Amniotic epithelial cell (primary cell): ENCODE results near the gene FAM241B.

ENCODE experiments used
- DNase-seq: peaks from one replicate; pipeline ENCODE4 v3.0.0-alpha.2; 2010; ENCODE audit warnings: low read depth

Gene FAM241B, protein sequence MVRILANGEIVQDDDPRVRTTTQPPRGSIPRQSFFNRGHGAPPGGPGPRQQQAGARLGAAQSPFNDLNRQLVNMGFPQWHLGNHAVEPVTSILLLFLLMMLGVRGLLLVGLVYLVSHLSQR

DNA sequence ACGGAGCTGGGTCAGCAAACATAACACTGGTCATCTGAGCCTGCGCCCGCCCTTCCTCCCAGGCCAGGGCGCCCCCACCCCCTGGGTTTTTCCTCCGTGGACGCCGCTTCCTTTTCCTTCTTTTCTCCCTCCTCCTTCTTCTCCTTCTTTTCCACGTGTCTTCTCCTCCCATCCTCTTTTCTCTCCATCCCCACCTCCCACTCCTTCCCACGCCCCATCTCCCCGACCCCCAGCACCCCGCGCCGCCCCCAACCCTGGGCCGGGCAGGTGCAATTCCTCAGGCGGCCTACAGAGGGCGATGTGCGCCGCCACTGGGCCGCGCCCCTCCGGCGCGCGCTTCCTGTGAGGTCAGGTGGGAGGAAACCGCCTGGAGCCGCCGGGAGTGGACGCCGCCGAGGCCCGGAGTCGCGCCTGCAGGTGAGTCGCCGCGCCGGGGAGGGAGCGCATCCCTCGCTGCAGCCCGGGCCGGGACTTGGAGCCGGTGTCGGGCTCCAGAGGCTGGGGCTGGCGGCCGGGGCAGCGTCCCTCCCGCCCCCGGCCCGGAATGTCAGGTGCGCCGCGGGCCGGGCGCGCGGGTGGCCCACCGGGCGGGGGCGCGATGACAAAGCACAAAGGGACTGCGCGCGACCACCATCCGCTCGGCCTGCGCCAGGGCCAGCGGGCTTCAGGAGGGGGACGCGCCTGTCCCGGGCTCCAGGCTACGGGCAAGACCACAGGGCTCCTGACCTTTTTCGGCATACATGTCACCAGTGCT is at the start of gene FAM241B:
TSS of gene FAM241B (plus strand) at position 351 of the 754 bp plus-strand sequence. CDS start 1,497 bp downstream, outside the sequence.
- peak; percentile 21 for DNase-seq

DNA sequence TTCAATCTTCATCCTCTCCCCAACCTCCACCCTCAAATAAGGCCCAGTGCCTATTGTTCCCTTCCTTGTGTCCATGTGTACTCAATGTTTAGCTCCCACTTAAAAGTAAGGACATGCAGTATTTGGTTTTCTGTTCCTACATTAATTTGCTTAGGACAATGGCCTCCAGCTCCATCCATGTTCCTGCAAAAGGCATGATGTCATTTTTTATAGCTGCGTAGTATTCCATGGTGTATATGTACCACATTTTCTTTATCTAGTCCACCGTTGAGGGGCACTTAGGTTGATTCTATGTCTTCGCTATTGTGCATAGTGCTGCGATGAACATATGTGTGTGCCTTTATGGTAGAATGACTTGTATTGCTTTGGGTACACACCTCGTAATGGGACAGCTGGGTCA is 49.6 kb upstream of the FAM241B start:
- DNase-seq = no peak

DNA sequence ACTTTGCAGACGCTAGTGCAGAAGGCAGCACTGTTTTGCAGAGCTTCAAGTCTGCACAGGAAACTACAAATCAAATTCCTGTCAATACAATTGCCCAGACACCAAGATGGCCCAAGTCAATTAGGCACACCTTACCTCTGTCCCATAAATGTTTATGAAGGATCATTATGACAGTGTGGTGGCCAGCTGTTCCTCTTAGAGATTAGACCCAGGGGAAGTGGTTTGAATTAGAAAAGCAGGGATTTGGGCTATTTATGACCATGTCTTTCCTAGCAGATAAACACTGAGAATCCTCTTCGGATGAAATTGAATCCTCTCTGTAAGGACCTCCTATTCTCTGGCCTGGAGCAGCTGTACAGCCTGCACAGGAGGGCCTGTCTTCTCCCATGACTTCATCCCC is 46.9 kb upstream of the FAM241B start:
- DNase-seq = no peak

DNA sequence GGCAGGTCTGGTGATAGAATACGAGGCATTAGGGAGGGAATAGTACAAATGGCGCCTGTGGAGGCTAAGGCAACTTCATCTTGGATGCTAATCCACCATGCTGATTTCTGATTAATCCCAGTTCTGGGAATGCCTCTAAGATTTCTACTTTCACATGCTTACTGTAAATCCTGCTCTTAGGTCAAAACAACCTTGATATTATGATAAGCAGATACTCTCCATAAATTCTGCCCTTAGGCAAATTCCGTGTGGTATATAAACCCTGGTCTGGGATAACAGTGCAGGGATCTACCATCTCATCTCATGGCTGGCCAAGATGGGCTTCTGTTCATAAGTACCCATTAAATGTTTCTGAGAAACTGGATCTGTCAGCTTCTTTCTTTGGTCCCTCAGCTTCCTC is 45.4 kb upstream of the FAM241B start:
- no peak for DNase-seq

DNA sequence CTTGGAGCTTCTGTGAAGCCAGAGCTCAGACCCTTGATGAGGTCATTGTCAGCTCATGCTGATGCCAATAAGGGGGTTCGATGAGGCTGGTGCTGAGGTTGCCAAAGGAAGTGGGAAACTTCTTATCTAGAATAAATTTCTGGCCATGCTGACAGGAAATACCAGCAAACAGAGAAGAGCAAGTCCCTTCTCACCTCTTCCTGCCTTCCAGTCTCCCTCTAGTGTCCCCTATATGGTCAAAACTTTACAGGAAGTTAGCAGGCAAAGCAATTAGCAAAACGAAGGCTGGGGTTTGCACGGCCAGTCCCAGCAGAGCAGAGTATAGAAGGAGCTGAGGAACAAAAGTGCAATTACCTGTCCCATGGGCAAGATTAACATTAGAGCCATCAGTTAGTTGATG is 41.7 kb upstream of the FAM241B start:
- no peak for DNase-seq

DNA sequence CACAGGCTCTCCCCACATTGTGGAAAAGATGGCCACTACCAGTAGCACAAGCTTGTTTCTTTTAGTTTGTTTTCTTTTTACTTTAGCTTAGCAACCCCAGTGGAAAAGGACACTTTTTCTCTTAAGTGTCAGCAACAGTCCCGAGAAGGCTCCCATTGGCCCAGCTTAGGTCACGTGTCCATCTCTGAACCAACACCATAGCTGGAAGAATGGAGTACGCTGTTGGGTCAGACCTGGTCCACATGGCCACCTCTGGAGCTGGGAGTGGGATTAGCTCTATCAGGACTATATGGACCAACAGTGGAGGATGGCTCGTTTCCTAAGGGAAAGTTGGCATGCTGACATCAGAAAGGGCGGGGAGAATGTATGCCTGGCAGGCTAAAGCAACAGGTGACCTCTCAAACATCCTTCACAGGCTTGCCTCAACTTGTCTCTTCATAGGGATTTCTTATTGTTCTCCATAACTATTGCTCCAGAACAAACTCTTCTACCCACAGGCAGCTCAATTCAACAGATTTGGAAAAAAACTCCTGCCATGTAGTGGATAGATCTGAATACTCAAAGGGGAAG is 29.2 kb upstream of the FAM241B start:
- DNase-seq = no peak

DNA sequence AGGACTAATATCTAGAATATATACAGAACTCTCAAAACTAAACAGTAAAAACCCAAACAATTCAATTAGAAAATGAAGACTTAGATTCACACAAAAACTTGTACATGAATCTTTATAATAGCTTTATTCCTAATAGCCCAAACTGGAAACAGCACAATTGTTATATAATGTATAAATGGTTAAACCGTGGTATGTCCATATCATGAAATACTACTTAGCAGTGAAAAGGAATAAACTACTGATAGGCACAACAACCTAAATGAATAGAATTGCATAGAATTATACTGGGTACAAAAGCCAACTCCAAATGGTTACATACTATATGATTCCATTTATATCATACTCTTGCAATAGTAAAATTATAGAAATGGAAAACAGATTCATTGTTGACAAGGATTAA is 21.0 kb upstream of the FAM241B start:
- no peak for DNase-seq

DNA sequence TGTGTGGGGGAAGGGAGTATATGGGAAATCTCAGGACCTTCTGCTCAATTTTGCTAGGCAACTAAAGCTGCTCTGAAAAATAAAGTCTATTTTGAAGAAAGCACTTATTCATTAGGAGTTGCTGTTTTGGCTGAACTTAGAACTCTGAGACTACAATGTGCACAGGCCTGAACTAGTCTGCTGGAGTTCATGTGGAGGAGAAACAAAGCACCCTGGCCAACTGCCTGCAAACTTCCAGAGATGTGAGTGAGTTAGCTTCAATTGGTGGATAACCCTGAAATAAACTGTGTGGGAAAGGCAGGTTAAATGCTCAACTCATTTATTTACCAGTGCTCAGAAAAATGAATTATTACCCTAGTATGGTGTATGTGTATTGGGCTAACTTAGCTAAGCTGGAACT is 17.3 kb upstream of the FAM241B start:
- no peak for DNase-seq

DNA sequence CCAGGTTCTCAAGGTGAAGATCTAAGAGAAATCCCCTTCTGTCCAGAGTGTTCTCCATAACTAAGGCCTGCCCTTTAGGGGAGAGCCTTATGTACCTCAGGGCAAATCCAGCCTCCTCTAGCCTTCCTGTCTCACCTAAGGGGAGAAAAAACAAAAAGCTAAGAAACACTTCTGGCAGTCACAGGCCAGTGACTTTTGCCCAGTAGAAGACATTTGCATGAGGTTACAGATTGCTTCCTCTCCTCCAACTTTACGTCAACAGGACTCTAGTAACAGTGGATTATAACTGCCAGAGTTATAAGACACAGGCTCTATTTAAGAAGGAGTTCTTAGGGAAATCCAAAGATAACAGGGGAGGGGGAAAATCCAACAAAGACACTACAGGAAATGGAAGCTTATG is 15.9 kb upstream of the FAM241B start:
- DNase-seq = no peak

DNA sequence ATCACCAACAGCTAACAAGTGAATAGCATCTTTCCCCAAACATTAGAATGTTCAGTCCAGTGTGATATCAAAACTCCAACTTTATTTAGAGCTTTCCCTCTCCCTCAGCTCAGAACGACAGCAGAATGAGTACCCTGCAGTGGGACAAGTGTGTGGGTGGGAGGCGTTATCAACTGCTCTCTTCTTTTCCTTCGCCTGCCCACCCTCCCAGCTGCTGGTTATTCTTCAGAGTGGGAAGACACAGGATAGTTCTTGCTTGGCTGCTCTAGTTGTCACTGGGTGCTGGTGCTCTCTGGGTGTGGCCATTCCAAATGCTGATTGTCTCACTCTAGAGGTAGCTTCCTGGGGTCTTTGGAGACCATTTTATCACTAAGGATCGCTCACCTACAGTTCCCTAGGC is 13.7 kb upstream of the FAM241B start:
- DNase-seq = no peak

DNA sequence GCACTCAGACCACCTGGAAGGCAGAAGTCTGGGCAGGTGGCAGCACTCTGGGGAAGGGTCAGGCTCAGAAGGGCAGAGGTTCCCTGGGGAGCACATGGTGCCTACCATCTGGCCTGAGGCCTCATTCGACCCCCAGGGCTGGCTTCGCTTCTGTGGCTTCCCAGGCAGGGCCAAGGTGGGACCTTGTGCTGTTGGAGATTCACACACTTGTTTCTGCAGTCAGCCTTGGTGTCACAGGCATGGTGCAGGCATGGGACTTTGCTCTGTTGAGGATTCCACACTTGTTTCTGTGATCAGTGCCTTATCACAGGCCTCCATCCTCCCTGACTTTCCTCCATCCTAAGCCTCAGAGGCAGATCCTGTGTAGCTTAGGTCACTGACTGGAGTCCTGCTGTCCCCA is 11.3 kb upstream of the FAM241B start:
- no peak for DNase-seq

DNA sequence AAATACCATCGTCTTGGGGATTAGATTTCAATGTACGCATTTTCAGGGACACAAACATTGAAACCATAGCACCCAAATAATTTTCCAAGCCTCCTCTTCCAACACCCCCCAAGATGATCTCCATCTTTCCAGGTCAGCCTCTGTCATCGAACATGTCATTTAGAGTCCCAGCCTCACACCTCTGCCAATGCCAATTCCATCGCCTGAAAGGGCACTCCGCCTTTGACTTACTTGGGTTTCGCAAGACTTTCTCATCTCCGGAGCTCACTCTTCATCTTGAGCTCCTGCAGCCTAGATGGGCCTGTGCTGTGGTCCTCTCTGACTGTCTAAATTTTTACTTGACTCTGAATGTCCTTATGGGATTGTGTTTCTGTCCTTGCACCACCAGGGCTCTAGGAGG is 10.4 kb upstream of the FAM241B start:
- no peak for DNase-seq

DNA sequence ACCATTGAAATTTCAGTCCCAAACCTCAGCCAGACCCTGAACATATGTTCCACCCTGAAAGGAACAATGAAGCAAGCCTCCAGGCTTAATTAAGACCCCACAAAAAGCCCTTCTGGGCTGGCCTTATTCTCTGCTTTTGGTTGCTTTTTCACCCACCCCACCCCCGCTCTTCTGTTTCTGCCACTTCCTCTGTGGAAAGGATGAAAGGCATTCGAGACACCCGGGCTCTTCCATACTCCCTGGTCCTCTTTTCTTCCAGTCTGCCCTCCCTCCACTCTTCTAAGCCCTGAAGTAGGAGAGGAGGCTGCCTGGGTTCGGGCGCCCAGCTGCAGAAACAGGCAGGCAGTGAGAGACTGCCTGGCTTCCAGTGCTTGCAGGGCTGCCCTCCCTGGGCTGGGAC is 9.4 kb upstream of the FAM241B start:
- no peak for DNase-seq

DNA sequence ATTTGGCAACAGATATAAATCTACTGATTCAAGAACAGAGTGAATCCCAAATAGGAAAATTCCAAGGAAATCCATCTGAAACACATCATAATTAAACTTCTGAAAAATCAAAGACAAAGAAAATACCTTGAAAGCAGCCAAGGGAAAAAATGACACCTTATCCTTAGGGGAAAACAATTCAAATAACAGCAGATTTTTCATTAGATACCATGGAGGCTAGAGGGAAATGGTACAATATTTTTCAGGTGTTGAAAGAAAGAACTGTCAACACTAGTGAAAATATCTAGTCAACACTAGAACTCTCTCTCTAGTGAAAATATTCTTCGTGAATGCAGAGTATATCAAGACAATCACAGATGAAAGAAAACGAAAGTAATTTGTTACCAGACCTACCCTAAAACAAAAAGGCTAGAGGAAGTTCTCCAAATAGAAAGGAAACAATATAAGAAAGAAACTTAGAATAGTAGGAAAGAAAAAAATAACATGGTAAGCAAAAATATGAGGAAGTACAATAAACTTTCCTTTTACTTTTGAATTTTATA is 5.7 kb upstream of the FAM241B start:
- no peak for DNase-seq

DNA sequence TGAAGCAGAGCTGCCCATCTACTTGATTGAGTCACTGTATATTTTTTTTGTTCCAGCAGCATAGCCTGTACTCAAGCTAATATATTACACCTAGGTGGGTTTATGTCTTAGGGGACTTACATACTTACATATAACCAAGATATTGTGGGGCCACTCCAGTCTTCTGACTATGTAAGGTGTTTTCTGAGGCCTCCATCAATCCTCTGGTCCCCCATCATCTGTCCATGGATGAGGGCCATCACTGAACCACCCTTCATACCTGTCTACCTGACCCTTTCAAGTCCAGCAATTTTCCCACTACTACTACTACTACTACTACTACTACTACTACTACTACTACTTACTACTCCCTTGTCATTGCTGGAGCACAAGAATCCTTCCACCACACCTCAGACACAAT is 3.2 kb upstream of the FAM241B start:
- no peak for DNase-seq

DNA sequence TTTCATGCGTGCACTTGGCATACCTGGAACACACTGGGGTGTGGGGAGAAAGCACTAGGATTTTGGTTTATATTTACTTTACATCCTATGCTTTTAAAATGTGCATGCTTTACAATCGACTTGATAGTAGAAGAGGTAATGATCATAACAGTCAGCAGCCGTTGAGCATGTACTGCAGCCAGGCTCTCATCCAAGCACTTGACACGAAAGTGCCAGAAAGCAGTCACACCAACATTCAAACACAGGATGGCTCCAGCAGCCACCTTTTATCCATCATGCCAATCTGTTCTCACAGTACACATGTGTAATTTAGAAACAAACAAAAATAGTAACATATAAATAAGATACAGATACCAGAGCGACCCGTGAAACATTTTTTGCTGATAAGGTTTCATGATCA is 1.2 kb upstream of the FAM241B start:
- no peak for DNase-seq

DNA sequence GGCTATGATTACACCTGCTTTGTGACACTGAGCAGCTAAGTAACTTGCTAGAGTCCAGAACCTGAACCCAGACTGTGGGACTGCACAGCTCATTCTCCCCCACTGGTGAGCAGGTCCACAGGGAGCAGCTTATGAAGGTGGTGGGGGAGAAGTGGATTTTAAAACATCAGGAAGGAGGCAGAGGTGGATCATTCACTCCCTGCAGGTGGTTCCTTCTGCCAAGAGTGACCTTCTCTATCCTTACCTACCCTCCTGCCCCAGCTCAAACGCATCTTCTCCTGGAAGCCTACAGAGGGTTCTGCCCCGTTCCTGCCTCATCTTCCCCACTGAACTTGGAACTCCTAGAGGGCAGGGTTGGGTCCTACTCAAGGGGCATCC is 539 bp upstream of the FAM241B start:
- DNase-seq = no peak

DNA sequence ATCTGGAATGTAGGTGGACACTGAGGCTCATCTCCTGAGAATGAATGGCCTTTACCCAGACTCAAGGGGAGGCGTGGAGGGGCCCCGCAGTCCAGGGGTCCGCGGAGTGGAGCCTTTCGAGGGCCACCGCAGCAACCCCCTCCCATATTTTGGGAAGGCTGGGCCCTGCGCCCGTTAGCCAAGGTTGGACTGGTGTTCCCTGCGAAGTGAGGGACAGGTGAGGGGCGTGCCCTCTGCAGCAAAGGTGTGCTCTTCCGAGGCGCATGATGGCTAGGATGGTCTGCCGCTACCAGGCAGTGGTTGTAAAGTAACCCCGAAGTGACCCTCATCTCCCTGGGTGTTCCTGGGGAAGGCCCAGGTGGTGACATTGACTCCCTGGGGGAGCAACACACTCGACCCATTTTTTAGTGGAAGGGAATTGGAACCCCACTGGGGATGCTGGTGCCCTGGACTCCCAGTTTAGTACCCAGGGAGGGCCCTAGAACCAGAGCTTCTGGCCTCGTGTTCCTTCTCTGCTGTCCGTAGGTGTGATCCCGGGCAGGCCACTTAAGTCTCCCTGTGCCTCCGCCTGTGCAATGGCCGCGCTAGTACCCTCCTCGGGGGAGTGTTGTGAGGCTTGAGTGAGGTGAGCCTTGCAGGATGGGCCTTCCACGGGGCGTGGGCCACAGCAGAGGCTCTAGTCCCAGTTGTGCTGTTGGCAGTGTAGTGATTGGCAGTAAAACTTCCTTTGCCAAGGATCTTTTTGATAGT is 779 bp downstream of the FAM241B start:
- DNase-seq = no peak

DNA sequence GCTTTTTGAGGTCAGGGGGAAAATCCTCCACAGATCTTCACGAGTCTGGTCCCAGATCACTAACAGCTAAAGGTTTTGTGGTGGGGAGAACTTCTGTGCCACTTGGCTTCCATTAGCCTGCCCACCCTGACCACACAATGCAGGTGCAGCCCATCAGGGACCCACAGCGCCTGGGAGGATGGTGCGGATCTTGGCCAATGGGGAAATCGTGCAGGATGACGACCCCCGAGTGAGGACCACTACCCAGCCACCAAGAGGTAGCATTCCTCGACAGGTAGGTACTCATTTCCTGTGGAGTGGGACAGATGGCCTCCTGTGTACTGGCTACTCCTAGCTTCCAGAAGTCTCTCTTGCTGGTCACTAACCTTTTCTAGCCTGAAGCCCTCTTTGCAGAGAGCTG is 1.5 kb downstream of the FAM241B start:
- DNase-seq = no peak

DNA sequence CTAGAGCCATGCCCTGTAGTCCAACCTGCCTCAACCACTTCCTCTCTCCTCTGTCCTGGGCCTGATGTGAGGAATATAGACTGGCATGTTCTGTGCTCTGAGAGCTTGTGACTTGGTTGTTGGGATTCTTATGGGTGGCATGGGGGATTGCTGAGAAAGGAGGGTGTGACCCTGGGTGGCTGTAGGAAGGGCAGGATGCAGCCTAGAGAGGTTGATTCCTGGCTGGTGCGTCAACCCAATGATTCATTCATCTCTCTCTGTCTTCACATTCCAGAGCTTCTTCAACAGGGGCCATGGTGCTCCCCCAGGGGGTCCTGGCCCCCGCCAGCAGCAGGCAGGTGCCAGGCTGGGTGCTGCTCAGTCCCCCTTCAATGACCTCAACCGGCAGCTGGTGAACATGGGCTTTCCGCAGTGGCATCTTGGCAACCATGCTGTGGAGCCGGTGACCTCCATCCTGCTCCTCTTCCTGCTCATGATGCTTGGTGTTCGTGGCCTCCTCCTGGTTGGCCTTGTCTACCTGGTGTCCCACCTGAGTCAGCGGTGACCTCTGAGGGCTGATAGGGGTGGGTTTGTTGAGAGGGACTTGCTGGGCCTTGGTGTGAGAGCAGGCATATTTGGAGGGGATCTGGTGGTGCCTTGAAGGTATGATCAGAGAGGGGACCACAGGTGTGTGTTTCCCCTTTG is 2.6 kb downstream of the FAM241B start:
- DNase-seq = no peak

DNA sequence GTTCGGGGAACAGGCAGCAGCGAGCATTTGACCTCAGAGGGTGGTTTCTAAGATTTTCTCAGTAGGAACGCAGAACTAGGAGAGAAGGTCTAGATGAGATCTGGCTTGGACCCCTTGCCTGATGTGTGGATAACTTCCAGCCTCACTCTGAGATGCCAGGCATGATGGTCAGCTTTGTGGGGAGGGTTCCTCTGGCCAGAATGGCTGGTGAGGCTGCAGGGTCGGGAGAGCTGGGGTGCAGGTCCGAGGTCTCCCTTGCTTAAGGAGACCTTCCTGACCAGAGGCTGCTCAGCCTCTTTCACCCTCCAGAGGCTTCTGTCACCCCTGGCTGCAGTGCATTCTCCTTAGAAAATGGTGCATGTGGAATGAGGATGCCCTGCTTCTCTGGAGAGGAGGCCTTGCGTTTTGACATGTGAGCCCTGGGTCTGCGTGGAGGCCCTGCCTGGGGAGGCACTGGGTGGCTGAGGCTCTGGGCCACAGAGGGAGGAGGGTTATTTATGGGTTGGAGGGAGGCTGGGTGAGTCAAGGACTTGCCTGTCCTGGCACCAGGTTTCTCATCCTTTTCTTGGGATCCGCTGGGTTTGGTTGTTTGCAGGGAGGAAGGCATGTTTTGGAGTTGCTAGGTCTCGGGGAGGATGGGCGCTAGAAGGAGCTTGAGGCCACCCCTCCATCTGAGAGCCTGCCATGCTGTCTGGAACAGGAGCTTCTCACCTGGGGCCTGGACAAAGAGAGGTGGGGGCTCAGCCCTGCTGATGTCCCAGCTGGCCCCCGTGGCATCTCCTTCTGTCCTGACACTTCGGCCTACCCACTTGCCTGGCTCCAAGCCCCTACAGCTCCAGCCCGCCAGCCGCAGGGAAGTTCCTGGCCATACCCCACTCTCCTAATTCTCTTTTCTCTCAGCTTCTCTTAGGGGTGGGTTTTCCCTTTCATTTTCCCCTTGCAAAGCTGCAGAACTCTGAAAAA is 3.9 kb downstream of the FAM241B start:
- DNase-seq = no peak
